GM19239 (cell line): ENCODE data around the gene SLC4A1AP.
"Not testable (repeated sequence)": the region's sequence is repeated elsewhere in the genome, so short reads cannot be mapped to it uniquely, and the experiment has no call there.

Source experiments
- DNase-seq: peaks from one replicate; pipeline ENCODE4 v3.0.0; 2011; ENCODE audit warnings: low spot score; ENCODE audit not compliant: insufficient read length
- FAIRE-seq: peaks from 2 replicates; lab custom pipeline; 2011; peaks lifted over from hg19 to GRCh38; lab: Jason Lieb, UNC

Gene SLC4A1AP

DNA sequence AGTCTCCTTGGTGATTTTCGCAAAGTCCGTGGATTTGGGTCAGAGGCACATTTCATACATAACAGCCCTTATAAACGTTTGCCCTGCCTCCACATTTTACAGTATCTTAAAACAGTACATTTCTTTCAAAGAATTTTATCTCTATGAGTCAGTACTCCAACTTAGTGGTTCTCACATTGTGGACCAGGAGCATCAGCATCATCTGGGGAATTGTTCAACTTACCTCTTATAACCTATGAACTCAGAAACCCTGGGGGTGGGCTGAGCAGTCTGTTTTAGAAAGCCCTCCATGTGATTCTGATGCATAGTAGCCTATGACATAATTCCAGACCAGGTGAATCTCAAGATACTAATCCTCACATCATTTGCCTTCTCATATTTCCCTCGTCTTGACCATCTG lies 12.6 kb upstream of the SLC4A1AP start:
- DNase-seq (no peak), FAIRE-seq (no peak)

DNA sequence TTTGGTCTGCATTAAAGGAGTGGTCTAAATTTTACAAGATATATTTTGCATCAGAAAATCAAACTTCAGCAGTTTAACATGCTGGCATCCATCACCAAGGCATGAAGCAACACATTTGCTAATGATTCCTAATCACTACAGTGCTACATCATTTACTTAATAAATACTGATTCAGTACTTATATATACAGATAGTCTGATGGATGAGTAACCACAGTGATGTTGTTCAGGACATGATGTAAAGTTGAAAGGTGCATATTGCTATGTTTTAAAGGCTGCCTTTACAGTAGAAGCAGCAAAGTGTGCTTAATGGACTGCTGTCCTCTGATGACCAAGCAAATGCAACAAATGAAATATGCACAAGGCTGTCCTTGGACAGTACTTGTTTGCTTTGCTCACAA lies 11.3 kb upstream of the SLC4A1AP start:
- no peak for FAIRE-seq

DNA sequence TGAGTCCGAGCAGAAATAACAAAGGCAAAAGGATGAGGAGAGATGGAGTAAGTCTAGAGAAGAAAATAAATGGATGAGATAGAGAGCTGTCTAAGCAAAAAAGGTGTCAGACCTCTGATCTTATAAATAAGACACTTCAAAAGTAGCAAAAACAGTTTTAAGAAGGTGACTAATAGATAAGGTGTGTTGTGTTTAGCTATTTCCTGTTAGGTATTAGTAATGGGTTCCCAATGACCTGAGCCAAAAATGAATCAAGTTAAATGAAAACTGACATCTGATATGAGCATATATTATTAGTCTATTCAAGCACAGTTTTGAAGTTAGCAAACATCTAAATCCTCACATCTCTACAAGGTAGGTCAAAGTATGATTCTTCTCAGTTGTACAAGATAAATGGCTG lies 10.9 kb upstream of the SLC4A1AP start:
- no peak for DNase-seq
- FAIRE-seq, result no peak

More for the DNA sequence above, 11.3 kb upstream of the SLC4A1AP start:
- DNase-seq, result no peak

DNA sequence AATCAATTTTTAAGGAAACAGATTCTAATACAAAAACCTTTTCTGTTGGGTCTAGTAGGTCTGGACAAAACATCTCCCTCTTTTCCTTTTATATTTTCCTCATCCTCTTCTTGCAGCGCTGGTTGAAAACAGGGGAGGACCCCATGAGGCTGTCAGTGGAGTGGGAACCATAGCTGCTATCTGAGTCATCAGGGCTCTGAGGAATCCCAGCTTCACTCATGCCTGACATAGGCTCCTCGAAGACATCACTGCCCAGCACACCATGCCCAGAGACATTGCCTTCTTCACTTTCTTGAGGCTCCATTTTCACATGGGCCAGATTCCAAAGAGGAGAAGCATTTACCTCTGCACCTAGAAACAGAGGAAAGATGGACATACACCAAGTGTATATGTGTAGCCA lies 10.3 kb upstream of the SLC4A1AP start:
- DNase-seq (no peak), FAIRE-seq (no peak)

DNA sequence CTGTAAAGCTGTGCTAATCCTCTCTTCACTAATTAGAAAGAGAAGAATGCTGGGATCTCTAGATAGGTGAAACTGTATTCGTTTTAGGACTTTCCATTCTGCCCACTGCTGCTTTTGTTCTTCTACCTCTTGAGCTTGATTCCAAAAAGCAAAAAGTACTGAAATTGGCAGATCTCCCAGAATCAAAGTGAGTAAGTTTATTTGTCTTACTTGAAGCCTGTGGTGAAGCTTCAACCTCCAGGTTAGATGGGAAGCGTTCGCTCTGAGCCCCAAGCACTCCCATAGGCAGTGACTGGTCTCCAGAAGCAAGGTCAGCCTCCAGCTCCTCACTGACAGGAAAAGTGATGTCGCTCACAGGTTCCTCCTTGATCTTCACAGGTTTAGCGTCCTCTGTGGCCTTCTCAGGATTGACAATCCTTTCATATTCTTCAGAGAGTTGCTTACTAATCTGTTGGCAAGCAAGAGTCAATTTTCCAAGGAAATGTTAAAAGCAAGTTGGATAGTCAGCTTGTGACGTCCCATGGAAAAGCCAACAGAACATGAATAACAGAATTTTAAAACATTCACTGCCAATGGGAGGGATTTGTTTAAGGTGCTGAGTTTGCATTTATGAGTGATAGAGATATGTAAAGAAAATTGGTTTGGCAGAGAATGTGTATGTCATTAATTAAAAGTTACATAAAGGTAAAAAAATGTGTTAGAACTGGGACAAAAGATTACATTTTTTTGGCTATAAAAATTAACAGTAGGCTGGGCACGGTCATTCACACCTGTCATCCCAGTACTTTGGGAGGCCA lies 8.3 kb upstream of the SLC4A1AP start:
- FAIRE-seq (no peak), DNase-seq (no peak)

DNA sequence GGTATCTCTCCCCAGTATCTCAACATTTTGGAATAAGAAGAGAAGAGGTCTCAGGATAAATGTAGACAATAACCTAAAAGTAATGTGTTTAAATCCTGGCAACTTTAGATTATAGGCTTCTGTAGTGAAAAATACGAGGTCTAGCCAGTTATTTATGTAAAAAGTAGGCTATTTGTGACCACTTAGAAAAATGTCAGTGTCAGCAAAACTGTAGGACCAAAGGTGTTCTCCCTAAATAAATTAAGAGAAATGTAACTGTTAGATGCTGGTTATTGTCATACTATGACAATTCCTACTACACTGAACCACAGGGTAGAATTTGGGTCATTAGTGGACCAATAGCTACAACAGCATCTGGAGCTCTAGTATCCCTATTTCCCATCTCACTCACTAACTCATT lies 2.3 kb upstream of the SLC4A1AP start:
- DNase-seq, result no peak
- FAIRE-seq, result no peak

DNA sequence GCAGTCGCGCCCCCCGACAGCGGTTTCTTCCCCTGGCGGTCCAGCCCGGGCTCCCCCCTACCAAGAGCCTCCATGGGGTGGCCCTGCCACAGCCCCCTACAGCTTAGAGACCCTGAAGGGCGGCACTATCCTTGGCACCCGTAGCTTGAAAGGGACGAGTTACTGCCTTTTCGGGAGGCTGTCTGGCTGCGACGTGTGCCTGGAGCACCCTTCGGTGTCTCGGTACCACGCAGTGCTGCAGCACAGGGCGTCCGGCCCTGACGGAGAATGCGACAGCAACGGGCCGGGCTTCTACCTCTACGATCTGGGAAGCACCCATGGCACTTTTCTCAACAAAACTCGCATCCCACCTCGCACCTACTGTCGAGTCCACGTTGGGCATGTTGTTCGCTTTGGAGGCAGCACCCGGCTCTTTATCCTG lies 475 bp downstream of the SLC4A1AP start:
- DNase-seq, result peak; percentile 29
- no peak for FAIRE-seq

DNA sequence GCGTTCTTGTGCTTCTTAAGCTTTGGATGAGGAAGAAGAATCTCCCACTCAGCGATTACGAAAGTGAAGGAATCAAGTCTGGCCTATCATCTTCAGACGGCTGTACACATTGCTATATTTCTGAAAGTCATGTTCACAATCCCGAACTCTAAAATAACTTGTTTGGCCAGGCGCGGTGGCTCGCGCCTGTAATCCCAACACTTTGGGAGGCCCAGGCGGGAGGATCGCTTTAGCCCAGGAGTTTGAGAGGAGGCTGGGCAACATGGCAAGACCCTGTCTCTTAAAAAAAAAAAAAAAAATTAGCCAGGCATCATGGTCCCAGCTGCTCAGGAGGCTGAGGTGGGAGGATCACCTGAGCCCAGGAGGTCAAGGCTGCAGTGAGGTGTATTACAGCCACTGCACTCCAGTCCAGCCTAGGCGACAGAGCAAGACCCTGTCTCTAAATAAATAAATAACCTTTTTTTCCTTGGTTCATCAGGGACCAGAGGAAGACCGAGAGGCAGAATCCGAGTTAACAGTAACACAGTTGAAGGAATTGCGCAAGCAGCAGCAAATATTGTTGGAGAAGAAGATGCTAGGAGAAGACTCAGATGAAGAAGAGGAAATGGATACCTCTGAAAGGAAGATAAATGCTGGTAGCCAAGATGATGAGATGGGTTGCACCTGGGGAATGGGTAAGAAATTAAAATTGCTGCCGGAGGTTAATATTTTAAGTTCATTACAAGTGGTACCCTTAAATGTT lies 1.1 kb downstream of the SLC4A1AP start:
- FAIRE-seq, result no peak
- no peak for DNase-seq

DNA sequence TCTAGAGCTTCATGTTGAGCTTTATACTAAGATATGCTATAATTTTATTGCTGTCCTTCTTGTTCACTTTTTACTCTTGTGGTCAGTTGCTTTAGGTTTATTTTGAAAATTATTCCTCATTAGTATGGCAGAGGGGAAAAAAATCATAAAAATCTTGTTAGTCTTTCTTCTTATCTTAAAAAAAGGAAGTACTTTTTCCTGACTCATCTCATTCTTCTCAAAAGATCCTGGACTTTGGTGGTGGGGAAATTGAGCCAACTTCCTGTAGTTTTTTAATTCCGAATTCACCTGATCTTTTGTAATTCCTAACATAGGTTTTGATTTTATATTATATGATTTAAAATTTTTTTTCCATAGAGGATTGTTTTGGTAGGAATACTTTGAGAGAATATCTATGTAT lies 3.8 kb downstream of the SLC4A1AP start:
- FAIRE-seq (no peak), DNase-seq (no peak)

DNA sequence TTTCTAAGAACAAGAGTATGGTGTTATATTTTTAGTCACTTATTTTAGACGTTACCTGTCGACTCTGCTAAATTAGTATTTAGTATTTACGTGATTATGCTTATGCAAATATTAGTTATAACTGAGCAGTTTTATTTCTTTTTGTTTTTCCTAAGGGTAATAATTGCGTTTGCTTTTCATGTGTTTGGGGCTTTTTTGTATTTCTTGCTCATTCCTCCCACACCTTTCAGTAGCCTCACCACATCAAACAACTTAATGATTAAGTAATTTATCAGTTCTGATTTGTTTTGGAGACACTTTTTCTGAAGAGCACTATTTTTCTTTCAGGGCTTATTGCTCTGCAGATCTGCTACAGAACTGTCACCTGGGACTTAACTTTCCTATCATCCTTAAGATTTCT lies 7.5 kb downstream of the SLC4A1AP start:
- DNase-seq, result no peak
- FAIRE-seq, result no peak

DNA sequence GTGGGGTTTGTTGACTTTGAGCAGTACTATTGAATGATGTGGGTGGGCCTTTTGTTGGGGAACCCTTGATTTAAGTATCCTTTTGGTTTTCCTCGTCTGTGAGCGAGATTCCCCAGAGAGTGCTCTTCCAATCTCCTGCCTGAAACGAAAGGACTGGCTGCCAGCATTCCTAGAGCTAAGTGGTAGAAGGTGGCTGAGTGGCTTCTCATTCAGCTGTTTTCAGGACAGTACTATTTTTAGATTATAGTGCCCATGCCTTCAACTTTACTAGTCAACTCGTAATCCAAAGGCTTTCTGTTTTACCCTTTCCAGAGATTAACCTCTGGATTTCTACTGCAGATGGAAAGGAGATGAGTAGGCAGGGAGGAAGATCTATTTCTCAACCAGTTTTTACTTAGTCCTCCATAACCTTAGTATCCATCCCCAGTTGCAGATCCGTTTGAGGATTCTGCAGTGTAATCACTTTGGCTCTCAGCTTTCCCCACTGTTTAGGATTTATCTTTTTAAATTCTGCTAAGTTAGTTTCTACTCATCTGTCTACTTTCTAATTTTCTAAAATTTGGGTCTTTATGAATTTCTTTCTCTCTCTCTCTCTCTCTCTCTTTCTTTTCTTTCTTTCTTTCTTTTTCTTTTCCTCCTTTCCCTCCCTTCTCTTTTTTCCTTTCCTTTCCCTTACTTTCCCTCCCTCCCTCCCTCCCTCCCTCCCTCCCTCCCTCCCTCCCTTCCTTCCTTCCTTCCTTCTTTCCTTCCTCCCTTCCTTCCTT lies 9.2 kb downstream of the SLC4A1AP start:
- no peak for DNase-seq

DNA sequence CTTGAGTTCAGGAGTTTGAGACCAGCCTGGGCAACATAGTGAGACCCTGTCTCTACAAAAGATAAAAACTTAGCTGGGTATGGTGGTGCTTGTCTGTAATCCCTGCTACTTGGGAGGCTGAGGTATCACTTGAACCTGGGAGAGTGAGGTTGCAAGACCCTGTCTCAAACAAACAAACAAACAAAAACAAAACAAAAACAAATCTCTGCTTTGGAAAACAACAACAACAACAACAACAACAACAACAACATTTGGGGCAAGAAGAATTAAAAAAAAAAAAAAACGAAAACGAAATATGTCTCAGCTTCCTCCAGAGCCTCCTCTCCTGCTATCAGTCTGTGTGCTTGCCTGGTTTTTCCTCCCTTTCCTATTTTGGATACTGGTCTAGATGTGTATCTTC lies 16.9 kb downstream of the SLC4A1AP start:
- DNase-seq (no peak), FAIRE-seq (no peak)

More for the DNA sequence above, 9.2 kb downstream of the SLC4A1AP start:
- FAIRE-seq, result no peak

DNA sequence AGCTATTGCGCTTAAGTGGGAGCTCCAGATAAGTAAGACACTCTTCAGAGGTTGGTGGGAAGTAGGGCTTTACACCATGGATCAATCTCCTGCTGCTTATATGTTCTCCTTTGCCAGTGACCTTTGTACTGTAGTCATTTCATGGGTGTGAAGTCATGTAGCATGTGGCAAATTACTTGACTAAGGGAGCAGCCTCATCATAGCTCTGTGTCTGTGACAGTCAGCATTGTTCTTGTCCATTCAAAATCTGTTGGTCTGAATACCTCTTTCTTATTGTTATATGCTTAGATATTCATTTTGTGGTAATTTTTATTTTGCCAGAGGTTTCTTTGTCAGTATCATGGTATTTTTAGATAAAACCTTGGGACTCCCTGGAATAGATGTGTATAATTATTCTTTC lies 18.2 kb downstream of the SLC4A1AP start:
- DNase-seq (no peak), FAIRE-seq (no peak)

DNA sequence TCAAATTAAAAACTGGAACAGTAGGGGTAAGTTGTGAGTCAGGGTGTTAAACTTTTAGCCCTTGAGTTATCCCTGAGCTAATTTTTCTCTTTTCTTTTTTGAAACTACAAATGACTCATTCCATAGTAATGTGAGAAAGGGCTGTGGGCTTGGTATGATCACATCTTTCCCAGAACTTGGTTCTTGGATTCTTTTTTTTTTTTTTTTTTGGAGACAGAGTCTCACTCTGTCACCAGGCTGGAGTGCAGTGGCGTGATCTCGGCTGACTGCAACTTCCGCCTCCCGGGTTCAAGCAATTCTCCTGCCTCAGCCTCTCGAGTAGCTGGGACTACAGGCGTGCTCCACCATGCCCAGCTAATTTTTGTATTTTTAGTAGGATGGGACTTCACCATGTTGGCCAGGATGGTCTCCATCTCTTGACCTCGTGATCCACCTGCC lies 18.7 kb downstream of the SLC4A1AP start:
- FAIRE-seq, DNase-seq: not testable (repeated sequence)

DNA sequence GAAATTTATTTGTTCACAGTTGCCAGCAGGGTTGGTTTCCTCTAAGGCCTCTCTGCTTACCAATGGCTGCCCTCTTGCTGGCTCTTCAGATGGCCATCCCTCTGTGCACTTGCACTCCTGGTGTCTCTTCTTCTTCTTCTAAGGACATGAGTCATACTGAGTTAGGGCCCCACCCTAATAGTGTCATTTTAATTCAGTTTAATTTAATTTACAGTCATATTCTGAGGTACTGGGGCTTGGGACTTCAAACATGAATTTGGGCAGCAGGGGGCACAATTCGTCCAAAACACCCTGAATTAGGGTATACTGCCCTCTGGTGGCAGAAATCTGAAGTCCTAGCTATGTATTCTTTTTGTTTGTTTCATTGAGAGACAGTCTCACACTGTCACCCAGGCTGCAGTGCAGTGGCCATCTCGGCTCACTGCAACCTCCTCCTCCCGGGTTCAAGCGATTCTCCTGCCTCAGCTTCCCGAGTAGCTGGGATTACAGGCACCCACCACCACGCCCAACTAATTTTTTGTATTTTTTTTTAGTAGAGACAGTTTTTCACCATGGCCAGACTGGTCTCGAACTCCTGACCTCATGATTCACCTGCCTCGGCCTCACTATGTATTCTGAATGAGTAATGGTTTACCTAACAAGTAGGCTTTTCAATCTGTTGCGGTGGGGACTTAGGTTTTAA lies 19.8 kb downstream of the SLC4A1AP start:
- peak; percentile 26 for DNase-seq
- peak; percentile 95 for FAIRE-seq

DNA sequence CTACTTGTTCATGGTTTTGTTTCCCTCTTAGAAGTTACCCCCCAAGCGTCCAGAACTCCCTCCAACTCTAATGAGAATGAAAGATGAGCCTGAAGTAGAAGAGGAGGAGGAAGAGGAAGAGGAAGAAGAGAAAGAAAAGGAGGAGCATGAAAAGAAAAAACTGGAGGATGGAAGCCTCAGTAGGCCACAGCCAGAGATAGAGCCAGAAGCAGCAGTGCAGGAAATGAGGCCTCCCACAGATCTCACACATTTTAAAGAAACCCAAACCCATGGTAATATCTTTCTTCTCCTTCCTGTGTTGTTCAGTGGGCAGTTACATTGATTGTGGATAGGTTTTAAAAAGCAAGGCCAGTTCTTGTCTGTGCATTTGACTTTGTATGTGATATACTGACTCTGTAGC lies 21.3 kb downstream of the SLC4A1AP start:
- FAIRE-seq, DNase-seq: not testable (repeated sequence)

DNA sequence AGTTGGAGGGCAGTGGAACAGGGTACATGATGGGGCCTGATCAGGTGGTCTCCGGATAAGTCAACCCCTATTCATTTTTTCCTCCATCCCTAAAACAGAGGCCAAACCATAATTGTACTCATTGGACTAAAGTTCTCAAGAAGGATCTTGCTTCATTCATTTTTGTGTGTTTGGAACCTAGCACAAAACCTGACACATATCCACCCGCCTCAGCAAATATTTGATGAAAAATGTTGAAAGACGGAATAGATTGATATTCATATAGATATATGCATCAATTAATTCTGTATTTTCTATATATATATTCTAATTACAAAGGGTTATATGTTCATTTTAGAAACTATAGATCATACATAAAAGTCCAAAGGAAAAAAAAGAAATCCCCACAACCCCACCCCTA lies 21.9 kb downstream of the SLC4A1AP start:
- FAIRE-seq (no peak), DNase-seq (no peak)

DNA sequence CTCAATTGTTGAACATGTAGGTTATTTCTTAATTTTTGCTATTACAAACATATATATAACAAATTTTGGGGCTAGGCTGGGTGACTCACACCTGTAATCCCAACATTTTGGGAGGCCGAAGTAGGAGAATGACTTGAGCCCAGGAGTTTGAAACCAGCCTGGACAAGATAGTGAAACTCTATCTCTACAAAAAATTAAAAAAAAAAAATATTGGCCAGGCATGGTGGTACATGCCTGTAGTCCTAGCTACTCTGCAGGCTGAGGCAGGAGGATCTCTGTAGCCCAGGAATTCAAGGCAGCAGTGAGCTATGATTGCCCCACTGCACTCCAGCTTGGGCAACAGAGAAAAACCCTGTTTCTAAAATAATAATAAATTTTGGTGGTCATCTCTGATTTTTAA lies 23.5 kb downstream of the SLC4A1AP start:
- DNase-seq, result no peak
- FAIRE-seq, result no peak

DNA sequence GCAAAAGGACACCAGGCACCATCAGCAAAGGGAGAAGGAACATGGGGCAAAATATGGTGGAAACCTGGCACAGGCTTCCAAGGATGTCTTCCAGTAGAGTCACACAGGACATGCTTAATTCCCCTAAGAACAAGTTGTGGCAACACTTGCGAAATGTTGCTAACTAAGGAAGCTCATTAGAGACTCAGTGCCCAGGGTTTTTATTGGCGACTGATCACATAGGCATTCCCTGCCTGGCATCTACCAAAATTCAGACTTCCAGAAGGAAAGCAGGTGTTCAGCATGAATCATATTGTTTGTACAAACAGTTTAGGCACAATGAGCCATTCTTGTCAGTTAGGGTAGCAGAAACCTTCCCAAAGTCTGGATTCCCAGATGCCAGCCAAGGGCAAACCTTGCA lies 25.7 kb downstream of the SLC4A1AP start:
- FAIRE-seq, result no peak
- no peak for DNase-seq

DNA sequence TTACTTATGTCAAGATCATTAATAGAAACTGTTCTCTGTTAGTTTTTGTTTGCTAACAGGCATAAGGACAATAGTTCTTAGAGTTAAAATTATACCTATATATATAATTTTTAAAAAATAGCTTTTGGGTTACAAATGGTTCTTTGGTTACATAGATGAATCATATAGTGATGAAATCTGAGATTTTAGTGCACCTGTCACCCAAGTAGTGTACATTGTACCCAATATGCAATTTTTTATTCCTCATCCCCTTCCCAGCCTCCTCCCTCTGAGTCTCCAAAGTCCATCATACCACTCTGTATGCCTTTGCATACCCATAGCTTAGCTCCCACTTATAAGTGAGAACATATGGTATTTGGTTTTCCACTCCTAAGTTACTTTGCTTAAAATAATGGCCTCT lies 26.4 kb downstream of the SLC4A1AP start:
- FAIRE-seq (no peak), DNase-seq (no peak)
